Endothelial cell of umbilical vein (primary cell): Measurements from ENCODE around the gene HDAC7.

Experiments
- EZH2 ChIP-seq: IDR thresholded peaks from 2 replicates; pipeline ENCODE4 v1.6.1; 2012; ENCODE audit warnings: borderline replicate concordance, low read depth, mild to moderate bottlenecking, moderate library complexity, low read length, inconsistent platforms; ENCODE audit not compliant: severe bottlenecking
- FOS ChIP-seq: IDR thresholded peaks from 2 replicates; pipeline ENCODE4 v1.6.1; 2011; ENCODE audit warnings: mild to moderate bottlenecking, low read length, moderate library complexity, borderline replicate concordance; ENCODE audit not compliant: insufficient read depth
- MYC ChIP-seq: IDR thresholded peaks from one replicate; pipeline ENCODE4 v1.6.1; 2011; ENCODE audit warnings: mild to moderate bottlenecking, low read depth, low read length
- POLR2A ChIP-seq: IDR thresholded peaks from 2 replicates; pipeline ENCODE4 v1.6.1; 2012; ENCODE audit warnings: low read depth, mild to moderate bottlenecking, control low read depth, low read length
- TF ChIP-seq, protein P1 (sequence below), 2 donors: IDR thresholded peaks; 1 replicate in 1 of 2; 2 replicates in 1 of 2; pipeline ENCODE4 v1.5.1; 2011; ENCODE audit warnings: low read length in 2 of 2, mild to moderate bottlenecking in 2 of 2, moderate library complexity in 2 of 2, control low read depth in 1 of 2, inconsistent platforms in 1 of 2, low read depth in 1 of 2; ENCODE audit not compliant: insufficient read depth in 1 of 2; ENCODE audit errors: extremely low read depth in 1 of 2

DNA sequence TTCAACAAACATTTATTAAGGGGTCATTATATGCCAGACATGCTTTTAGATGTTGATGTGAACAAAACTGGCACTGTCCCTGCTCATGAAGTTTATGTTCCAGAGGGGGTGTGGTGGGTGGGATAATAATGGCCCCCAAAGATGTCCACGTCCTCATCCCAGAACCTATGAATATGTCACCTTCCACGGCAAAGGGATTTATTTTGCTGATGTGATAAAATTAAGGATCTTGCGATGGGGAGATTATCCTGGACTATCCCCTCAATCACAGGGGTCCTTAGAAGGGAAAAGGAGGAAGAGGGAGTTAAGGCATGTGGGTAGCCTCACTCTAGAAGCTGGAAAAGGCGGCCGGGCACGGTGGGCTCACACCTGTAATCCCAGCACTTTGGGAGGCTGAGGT, 48.4 kb downstream of the HDAC7 start:
- TF ChIP-seq, protein P1, sequence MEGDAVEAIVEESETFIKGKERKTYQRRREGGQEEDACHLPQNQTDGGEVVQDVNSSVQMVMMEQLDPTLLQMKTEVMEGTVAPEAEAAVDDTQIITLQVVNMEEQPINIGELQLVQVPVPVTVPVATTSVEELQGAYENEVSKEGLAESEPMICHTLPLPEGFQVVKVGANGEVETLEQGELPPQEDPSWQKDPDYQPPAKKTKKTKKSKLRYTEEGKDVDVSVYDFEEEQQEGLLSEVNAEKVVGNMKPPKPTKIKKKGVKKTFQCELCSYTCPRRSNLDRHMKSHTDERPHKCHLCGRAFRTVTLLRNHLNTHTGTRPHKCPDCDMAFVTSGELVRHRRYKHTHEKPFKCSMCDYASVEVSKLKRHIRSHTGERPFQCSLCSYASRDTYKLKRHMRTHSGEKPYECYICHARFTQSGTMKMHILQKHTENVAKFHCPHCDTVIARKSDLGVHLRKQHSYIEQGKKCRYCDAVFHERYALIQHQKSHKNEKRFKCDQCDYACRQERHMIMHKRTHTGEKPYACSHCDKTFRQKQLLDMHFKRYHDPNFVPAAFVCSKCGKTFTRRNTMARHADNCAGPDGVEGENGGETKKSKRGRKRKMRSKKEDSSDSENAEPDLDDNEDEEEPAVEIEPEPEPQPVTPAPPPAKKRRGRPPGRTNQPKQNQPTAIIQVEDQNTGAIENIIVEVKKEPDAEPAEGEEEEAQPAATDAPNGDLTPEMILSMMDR (IDR thresholded peaks at IDR 0.05; ENCODE audit: extremely low read depth in 1 of 2, insufficient read depth in 1 of 2, low read depth in 1 of 2, low read length in 2 of 2), result no peak
- no peak for TF ChIP-seq EZH2
- no peak for TF ChIP-seq FOS
- no peak for TF ChIP-seq POLR2A
- no peak for TF ChIP-seq MYC
